NCI-H2196 treated with DMSO at 0.1 percent for 48 hours (cell line): ENCODE measurements around the gene IQCE.
"Not testable (repeated sequence)": the region's sequence is repeated elsewhere in the genome, so short reads cannot be mapped to it uniquely, and the experiment has no call there.

Experiments used
- DNase-seq: peaks from one replicate; lab custom pipeline; 2025; ENCODE audit not compliant: unreplicated experiment; lab: John Stamatoyannopoulos, UW

Gene IQCE

DNA sequence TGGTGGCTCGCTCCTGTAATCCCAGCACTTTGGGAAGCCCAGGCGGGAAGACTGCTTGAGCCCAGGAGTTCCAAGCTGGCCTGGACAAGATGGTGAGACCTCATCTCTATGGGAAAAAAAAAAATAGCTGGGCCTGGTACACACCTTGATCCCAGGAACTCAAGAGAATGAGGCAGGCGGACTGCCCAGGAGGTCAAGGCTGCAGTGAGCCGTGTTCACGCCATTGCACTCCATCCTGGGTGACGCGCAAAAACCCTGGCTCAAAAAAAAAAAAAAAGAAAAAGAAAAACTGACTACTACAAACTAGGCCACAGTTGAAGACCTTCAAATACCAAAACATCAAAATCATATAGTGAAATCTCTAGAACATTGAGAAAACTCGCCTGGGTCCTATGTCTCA, 7.4 kb upstream of the IQCE start:
- DNase-seq, result no peak

DNA sequence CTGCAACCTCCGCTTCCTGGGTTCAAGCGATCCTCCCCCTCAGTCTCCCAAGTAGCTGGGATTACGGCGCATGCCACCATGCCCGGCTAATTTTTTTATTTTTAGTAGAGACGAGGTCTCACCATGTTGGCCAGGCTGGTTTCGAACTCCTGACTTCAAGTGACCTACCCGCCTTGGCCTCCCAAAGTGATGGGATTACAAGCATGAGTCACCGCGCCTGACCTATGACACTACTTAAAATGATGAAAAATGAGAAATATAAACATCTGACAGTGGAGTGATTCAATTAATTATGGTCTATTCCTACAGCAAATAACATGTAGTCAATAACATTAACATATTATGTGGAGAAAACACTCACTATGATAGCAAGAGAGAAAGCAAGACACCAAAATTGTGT, 5.7 kb upstream of the IQCE start:
- DNase-seq, result no peak

DNA sequence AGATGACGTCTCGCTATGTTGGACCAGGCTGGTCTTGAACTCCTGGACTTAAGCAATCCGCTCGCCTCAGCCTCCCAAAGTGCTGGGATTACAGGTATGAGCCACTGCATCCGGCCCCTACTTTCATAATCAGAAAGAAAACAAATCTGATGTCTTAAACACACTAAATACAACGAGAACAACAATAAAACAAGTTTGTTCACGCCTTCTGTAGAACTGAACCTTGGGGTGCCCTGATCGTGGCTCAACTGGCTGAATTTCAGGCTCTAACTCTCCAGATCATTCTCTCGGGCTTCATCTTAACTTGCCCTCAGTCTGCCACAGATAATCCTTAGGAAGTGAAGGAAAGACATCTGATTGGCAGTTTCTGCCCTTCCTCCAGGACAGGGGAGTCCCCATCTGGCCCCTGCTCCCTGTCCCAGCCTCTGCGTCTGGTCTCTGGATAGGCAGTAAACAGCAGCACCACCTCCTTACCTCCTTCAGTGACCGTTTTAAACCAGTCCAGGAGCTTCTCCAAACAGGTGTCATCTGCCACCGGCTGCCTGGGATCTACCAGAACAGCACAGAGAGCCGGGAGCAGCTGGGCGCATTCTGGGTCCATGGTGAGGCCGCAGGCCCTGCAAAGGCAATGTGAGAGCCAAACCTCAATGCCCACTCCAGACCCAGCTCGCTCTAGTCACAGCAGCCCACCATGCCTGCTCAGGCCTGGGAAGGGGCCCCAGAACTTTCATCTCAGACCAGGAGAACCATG, 4.8 kb upstream of the IQCE start:
- DNase-seq, result no peak

GRCh38 chr7:2554661-2555111, 4.1 kb upstream of the IQCE start:
- no peak for DNase-seq

DNA sequence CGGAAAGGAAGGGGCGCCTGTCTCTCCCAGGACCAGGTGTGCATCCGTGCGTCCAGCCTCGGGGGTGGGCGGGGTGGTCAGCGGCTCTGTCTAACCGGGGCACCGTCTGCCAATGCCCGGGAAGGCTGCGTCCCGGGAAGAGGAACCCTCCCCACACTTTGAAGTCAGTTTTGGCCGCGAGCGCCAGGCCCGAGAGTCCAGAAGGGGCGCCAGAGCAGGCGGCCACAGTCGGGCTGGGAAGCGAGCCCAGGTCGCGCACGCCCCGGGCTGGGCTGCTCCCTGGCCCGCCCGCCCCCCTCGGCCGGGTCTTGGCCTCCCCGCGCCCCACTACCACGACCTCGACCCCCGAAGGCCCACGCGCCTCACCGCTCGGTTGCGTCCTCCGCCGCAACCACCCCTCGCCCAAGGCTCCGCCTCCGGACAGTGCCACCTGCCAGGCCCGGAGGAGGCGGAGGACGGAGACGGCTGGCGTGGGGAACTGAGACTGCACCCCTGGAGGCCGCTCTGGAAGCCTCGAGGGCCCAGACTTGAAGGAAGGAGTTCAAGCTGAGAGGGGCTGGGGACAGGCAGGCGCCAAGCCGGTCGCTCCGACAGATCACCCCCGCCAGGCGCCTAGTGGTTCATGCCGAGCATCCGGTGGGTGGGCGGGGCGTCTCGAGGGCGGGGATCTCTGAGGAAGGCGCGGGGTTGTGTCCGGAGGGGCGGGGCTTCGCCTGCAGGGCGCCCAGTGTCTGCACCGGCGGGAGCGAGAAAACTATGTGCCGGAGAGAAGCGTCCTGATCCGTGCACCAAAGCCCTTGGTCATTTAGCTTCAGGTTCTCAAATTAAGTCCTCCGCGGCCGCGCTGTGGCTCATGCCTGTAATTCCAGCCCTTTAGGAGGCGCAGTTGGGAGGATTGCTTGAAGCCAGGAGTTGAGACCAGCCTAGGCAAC, 3.4 kb upstream of the IQCE start, which contains the start of gene BRAT1:
Gene BRAT1, minus strand, starts transcription at position 404 of the 932 bp plus-strand sequence. CDS start 1,093 bp downstream, outside the sequence.
- DNase-seq, result peak; percentile 93

DNA sequence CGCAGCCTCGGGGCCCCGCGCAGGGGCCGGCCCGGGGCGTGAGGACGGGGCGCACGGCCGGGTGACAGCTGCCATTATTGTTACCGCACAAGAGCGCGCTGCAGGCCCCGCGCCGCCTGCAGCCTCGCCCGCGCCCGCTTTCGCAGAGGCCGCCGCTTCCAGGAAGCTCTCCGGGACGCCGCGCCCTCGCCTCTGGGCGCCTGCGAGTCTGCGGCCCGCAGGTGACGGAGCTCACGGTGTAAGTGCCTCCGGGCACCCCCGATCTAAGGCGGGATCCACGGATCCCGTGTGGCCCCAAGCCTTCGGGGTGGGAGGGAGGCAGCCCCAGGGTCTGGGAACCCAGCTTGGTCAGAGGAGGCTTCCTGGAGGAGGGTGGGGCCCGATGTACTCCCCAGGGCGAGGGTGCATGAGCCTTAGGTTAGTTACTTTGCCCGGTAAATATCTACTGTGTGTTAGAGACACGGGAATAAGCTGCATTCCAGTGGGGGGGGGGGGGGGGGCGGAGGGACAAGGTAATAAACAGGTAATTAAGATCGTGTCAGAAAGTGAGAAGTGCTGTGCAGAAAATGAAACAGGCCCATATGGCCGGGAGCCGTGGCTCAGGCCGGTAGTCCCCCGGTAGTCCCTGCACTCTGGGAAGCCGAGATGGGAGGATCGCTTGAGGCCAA, 638 bp downstream of the IQCE start:
- DNase-seq, result no peak

GRCh38 chr7:2563955-2564354, 5.2 kb downstream of the IQCE start:
- not testable (repeated sequence) for DNase-seq

DNA sequence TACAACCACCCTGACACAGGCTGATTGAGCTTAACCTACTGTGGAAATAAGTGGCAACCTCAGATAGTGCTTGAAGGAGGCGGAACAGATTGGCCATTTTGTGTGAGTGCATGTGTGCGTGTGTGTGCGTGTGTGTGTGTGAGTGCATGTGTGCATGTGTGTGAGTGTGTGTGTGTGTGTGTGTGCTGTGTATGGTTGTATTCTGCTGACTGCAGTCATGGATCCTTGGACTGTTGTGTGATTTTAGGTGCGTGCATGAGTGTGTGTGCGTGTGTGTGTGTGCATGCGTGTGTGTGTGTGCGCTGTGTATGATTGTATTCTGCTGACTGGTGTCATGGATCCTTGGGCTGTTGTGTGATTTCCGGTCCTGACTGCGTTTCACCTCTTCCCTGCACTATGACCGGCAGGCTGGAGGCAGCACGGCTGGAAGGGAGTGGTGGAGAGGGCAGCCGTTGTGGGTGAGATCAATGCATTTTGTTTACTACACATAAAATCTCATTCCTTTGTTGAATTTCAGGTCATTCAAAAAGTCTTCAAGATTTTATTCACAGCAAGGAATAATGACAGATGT, 6.3 kb downstream of the IQCE start:
- no peak for DNase-seq

DNA sequence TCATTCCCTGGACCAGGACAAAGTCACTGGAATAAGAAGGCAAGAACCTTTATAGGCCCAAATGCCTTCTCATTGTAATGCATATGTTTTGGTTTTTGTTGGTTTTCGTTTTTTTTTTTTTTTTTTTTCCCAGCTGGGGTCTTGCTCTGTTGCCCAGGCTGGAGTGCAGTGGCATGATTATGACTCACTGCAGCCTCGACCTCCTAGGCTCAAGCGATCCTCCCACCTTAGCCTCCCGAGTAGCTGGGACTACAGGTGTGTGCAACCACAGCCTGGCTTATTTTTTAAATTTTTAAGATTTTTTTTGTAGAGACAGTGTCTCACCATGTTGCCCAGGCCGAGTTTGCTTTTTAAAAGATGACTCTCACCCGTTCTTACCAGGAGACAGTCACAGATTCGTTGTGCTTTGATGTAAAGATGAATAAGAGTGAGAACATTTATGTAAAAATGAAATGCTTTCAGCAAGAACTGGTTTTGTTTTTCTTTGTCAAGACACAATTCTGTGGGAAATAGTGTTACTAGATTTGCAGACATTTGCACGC, 7.6 kb downstream of the IQCE start:
- DNase-seq, result no peak

GRCh38 chr7:2566890-2567678, 8.3 kb downstream of the IQCE start:
- DNase-seq, result no peak

GRCh38 chr7:2567679-2568278, 9.0 kb downstream of the IQCE start:
- no peak for DNase-seq

- DNase-seq, result no peak
Measured at GRCh38 chr7:2568521-2569223, 9.9 kb downstream of the IQCE start.

- no peak for DNase-seq
Measured at GRCh38 chr7:2569421-2569820, 10.6 kb downstream of the IQCE start.

GRCh38 chr7:2570021-2570420, 11.2 kb downstream of the IQCE start:
- no peak for DNase-seq

DNA sequence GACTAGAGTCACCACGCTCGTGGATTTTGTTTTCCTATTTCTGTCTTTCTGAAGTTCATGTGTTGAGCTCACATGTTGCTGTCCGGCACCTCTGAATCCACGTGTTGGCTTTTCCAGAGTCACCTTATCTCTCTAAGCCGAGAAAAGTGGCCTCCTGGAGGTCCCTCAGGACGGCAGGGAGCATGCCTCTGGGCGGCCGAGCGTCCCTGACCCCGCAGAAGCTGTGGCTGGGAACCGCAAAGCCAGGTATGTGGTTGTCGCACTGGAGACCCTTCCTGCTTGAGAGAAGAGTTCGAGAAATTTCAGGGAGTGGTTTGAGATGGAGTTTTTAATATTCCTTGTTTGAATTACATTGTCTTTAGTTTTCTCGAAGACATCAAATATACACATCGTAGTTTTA, 12.6 kb downstream of the IQCE start:
- no peak for DNase-seq

- no peak for DNase-seq
Measured at GRCh38 chr7:2572101-2572842, 13.5 kb downstream of the IQCE start.

- DNase-seq, result no peak
Measured at GRCh38 chr7:2573761-2574160, 15.0 kb downstream of the IQCE start.

DNA sequence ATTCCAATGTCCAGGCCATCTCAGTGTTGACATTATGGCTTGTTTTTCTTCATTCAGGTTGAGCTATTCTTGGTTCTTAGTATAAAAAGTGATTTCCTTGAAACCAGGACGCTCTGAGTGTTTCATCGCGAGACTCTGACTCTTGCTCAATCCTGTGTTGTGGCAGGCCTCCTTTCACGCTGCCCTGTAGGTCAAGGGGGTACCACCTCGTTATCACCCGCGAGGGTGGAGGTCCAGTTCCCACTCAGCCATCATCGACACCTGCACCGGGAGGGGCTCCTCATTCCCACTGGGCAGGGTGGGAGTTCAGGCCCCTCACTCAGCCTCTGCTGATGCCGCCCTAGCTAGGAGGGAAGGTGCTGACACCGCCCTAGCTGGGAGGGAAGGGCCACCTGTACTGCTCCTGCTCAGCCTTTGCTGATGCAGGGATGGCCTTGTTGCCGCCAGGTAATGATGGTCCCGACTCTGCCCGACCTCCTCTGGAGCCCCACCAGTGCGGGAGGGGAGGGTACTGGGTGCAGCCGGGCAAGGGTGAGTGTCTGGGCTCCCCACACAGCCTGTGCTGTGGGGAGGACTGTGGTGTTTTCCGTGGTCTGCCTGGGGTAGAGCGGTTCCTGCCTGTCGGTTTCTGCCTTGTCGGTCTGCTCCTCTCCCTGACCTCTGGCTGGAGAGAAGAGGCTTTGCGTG, 16.4 kb downstream of the IQCE start:
- no peak for DNase-seq
